ENCODE measurements around the gene LHCGR.

The LHCGR gene

GRCh38 chr2:48724278-48724677, 31.2 kb downstream of the LHCGR start:
- DNase-seq (ENCODE audit: low read depth): no peak
- no peak overlapping the region for H3K4me3 ChIP-seq (ENCODE audit: control insufficient read depth, low read depth, low read length)
- no peak for TF ChIP-seq CTCF (IDR thresholded peaks at IDR 0.05; ENCODE audit: control insufficient read depth, insufficient read depth, low read depth, low read length, missing control alignments)

- no peak for DNase-seq (ENCODE audit: low read depth)
- no peak overlapping the region for H3K4me3 ChIP-seq (ENCODE audit: control insufficient read depth, low read depth, low read length)
- TF ChIP-seq CTCF (IDR thresholded peaks at IDR 0.05; ENCODE audit: control insufficient read depth, insufficient read depth, low read depth, low read length, missing control alignments): no peak
Measured at GRCh38 chr2:48723129-48723528, 32.4 kb downstream of the LHCGR start.

DNA sequence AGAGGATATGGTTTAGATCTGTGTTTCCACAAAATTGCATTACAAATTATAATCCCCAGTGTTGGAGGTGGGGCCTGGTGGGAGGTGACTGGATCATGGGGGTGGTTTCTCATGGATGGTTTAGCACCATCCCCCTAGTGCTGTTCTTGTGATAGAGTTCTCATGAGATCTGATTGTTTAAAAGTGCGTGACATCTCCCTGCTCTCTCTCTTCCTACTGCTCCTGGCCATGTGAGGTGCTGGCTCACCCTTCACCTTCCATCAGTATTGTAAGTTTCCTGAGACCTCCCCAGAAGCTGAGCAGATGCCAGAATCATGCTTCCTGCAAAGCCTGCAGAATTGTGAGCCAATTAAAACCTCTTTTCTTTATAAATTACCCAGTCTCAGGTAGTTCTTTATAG, 33.1 kb downstream of the LHCGR start:
- DNase-seq (ENCODE audit: low read depth): no peak
- H3K4me3 ChIP-seq (ENCODE audit: control insufficient read depth, low read depth, low read length): no peak overlapping the region
- no peak for TF ChIP-seq CTCF (IDR thresholded peaks at IDR 0.05; ENCODE audit: control insufficient read depth, insufficient read depth, low read depth, low read length, missing control alignments)

GRCh38 chr2:48721158-48721557, 34.4 kb downstream of the LHCGR start:
- TF ChIP-seq CTCF (IDR thresholded peaks at IDR 0.05; ENCODE audit: control insufficient read depth, insufficient read depth, low read depth, low read length, missing control alignments): no peak
- DNase-seq (ENCODE audit: low read depth): no peak
- H3K4me3 ChIP-seq (ENCODE audit: control insufficient read depth, low read depth, low read length): no peak overlapping the region

DNA sequence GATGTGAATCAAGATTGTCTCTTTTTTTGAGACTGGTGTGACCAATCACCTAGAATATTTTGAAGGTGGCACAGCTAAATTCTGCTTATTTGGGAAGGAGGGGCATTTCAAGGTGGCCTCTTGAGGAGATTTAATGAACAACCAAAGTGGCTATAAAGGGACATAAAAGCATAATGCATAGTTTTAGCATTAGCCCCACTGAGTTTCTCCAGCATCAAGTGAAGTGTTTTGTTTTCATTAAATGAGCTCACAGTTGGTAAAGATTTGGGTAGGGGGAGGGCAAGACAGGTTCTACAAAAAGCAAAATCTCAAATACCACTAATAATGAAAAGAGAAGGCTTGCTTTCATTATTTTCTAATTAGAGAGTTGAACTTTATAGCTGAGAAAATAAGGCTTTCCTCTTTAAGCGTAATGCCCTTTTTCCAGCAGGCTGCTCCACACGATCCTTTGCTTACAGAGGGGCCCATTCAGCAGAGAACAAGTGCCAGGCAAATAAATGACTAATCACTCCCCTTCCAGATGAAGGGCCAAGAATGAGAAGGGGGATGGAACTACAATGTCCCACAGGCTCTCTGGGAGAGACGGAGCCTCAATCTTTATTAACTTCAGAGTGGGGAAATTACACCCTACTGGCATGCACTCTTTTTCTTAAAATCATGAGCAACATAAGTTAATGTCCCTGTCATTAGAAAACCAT, 35.9 kb downstream of the LHCGR start:
- DNase-seq (ENCODE audit: low read depth): no peak
- H3K4me3 ChIP-seq (ENCODE audit: control insufficient read depth, low read depth, low read length): no peak overlapping the region
- no peak for TF ChIP-seq CTCF (IDR thresholded peaks at IDR 0.05; ENCODE audit: control insufficient read depth, insufficient read depth, low read depth, low read length, missing control alignments)

- no peak overlapping the region for H3K4me3 ChIP-seq (ENCODE audit: control insufficient read depth, low read depth, low read length)
- no peak for TF ChIP-seq CTCF (IDR thresholded peaks at IDR 0.05; ENCODE audit: control insufficient read depth, insufficient read depth, low read depth, low read length, missing control alignments)
- DNase-seq (ENCODE audit: low read depth): no peak
Measured at GRCh38 chr2:48717846-48718245, 37.7 kb downstream of the LHCGR start.

Data from AG09309 (cell line).